ENCODE results near the gene FAM120A.
A peak's percentile ranks its signal among the peaks of the same experiment; 100 is the strongest.

Gene FAM120A

GRCh38 chr9:93451849-93452709 is 594 bp downstream of the FAM120A start:
- H3K4me1 ChIP-seq (ENCODE audit: control extremely low read depth in 1 of 4, control insufficient read depth in 4 of 4, insufficient read depth in 4 of 4, low read length in 3 of 4) = peaks cover 18 to 35% (median 25%) of the 10 kb centered on the region in 4 experiments
- no peaks in the 10 kb centered on the region for H3K27me3 ChIP-seq (replicated peaks in 2 of 5; ENCODE audit: control insufficient read depth in 4 of 5, insufficient read depth in 5 of 5, low read length in 4 of 5)
- peak in 2 of 3 donors; percentile 45 to 69 for DNase-seq
- peak overlapping the region; percentile 68 to 86 for H3K27ac ChIP-seq (ENCODE audit: insufficient read depth in 1 of 2, low read depth in 1 of 2, low read length in 2 of 2, poor library complexity in 1 of 2, severe bottlenecking in 2 of 2)
- ChIA-PET POLR2A (no interaction called here), CTCF (interaction anchor here (1.0 to 1.9 kb wide), 2 partner anchors 13 to 67 kb away, joined by 3 to 6 read pairs; no protein-coding TSS in a partner anchor)
- peak overlapping the region; percentile 80 to 99 (median 95) for H3K4me3 ChIP-seq (ENCODE audit: control insufficient read depth in 1 of 7, extremely low read depth in 1 of 7, insufficient read depth in 4 of 7, low read depth in 2 of 7, low read length in 6 of 7)
- peaks cover 2 to 16% (median 14%) of the 10 kb centered on the region in 4 experiments for H3K36me3 ChIP-seq (ENCODE audit: control insufficient read depth in 4 of 4, insufficient read depth in 4 of 4, low read length in 3 of 4)
- no peaks in the 10 kb centered on the region for H3K9me3 ChIP-seq (ENCODE audit: control extremely low read depth in 1 of 5, control insufficient read depth in 4 of 5, insufficient read depth in 2 of 5, low read depth in 1 of 5, low read length in 4 of 5)
- under 1% methylated on average over 71 of the region's 92 CpGs for WGBS (ENCODE audit: insufficient coverage)

GRCh38 chr9:93452710-93453046 is 1.2 kb downstream of the FAM120A start:
- 0% methylated on average over 7 of the region's 10 CpGs for WGBS (ENCODE audit: insufficient coverage)

GRCh38 chr9:93453047-93453914 is 1.8 kb downstream of the FAM120A start, which contains the start of gene FAM120AOS:
TSS of gene FAM120AOS (minus strand) at chr9:93453581. CDS start at chr9:93452709, 872 bp downstream.
- no peaks in the 10 kb centered on the region for H3K9me3 ChIP-seq (ENCODE audit: control extremely low read depth in 1 of 5, control insufficient read depth in 4 of 5, insufficient read depth in 2 of 5, low read depth in 1 of 5, low read length in 4 of 5)
- H3K27me3 ChIP-seq (replicated peaks in 2 of 5; ENCODE audit: control insufficient read depth in 4 of 5, insufficient read depth in 5 of 5, low read length in 4 of 5) = no peaks in the 10 kb centered on the region
- ChIA-PET CTCF (interaction anchor here (0.6 to 2.6 kb wide), 9 partner anchors 10 to 113 kb away, joined by 3 to 16 read pairs (median 4); no protein-coding TSS in a partner anchor), POLR2A (interaction anchor here (0.8 kb wide), 1 partner anchor 16 kb away, joined by 4 read pairs; no protein-coding TSS in a partner anchor)
- peak; percentile 89 to 93 (median 89) for DNase-seq
- peak within 1 kb of the TSS; percentile 68 to 86 for H3K27ac ChIP-seq (ENCODE audit: insufficient read depth in 1 of 2, low read depth in 1 of 2, low read length in 2 of 2, poor library complexity in 1 of 2, severe bottlenecking in 2 of 2)
- peaks cover 0 to 7% (median 4%) of the 10 kb centered on the region in 4 experiments for H3K36me3 ChIP-seq (ENCODE audit: control insufficient read depth in 4 of 4, insufficient read depth in 4 of 4, low read length in 3 of 4)
- peak within 1 kb of the TSS; percentile 80 to 99 (median 95) for H3K4me3 ChIP-seq (ENCODE audit: control insufficient read depth in 1 of 7, extremely low read depth in 1 of 7, insufficient read depth in 4 of 7, low read depth in 2 of 7, low read length in 6 of 7)
- H3K4me1 ChIP-seq (ENCODE audit: control extremely low read depth in 1 of 4, control insufficient read depth in 4 of 4, insufficient read depth in 4 of 4, low read length in 3 of 4) = peaks cover 18 to 35% (median 25%) of the 10 kb centered on the region in 4 experiments
- 0% methylated on average over 30 of the region's 34 CpGs for WGBS (ENCODE audit: insufficient coverage)

More at GRCh38 chr9:93452710-93453046, 1.2 kb downstream of the FAM120A start:
- Histone ChIP-seq H3K9me3 (ENCODE audit: control extremely low read depth in 1 of 5, control insufficient read depth in 4 of 5, insufficient read depth in 2 of 5, low read depth in 1 of 5, low read length in 4 of 5) (no peaks in the 10 kb centered on the region), H3K4me3 (ENCODE audit: control insufficient read depth in 1 of 7, extremely low read depth in 1 of 7, insufficient read depth in 4 of 7, low read depth in 2 of 7, low read length in 6 of 7) (peak overlapping the region; percentile 80 to 99 (median 95)), H3K36me3 (ENCODE audit: control insufficient read depth in 4 of 4, insufficient read depth in 4 of 4, low read length in 3 of 4) (peaks cover 2 to 10% (median 9%) of the 10 kb centered on the region in 4 experiments), H3K27me3 (replicated peaks in 2 of 5; ENCODE audit: control insufficient read depth in 4 of 5, insufficient read depth in 5 of 5, low read length in 4 of 5) (no peaks in the 10 kb centered on the region), H3K4me1 (ENCODE audit: control extremely low read depth in 1 of 4, control insufficient read depth in 4 of 4, insufficient read depth in 4 of 4, low read length in 3 of 4) (peaks cover 18 to 35% (median 25%) of the 10 kb centered on the region in 4 experiments), H3K27ac (ENCODE audit: insufficient read depth in 1 of 2, low read depth in 1 of 2, low read length in 2 of 2, poor library complexity in 1 of 2, severe bottlenecking in 2 of 2) (peak overlapping the region; percentile 68 to 86)
- ChIA-PET POLR2A (no interaction called here), CTCF (interaction anchor here (0.8 to 2.6 kb wide), 5 partner anchors 11 to 67 kb away, joined by 3 to 16 read pairs (median 5); no protein-coding TSS in a partner anchor)
- DNase-seq = no peak

GRCh38 chr9:93456022-93456421 is 4.5 kb downstream of the FAM120A start:
- ChIA-PET POLR2A (no interaction called here), CTCF (interaction anchor here (1.2 to 1.4 kb wide), 2 partner anchors 10 to 110 kb away, joined by 3 to 6 read pairs; no protein-coding TSS in a partner anchor)
- Histone ChIP-seq H3K9me3 (ENCODE audit: control extremely low read depth in 1 of 5, control insufficient read depth in 4 of 5, insufficient read depth in 2 of 5, low read depth in 1 of 5, low read length in 4 of 5) (no peaks in the 10 kb centered on the region), H3K4me1 (ENCODE audit: control extremely low read depth in 1 of 4, control insufficient read depth in 4 of 4, insufficient read depth in 4 of 4, low read length in 3 of 4) (peaks cover 14 to 33% (median 23%) of the 10 kb centered on the region in 4 experiments), H3K36me3 (ENCODE audit: control insufficient read depth in 4 of 4, insufficient read depth in 4 of 4, low read length in 3 of 4) (peaks cover 0 to 11% (median 0%) of the 10 kb centered on the region in 4 experiments), H3K27me3 (replicated peaks in 2 of 5; ENCODE audit: control insufficient read depth in 4 of 5, insufficient read depth in 5 of 5, low read length in 4 of 5) (no peaks in the 10 kb centered on the region), H3K4me3 (ENCODE audit: control insufficient read depth in 1 of 7, extremely low read depth in 1 of 7, insufficient read depth in 4 of 7, low read depth in 2 of 7, low read length in 6 of 7) (no peak overlapping the region), H3K27ac (ENCODE audit: insufficient read depth in 1 of 2, low read depth in 1 of 2, low read length in 2 of 2, poor library complexity in 1 of 2, severe bottlenecking in 2 of 2) (peak overlapping the region in 1 of 2 experiments; percentile 22)
- DNase-seq = no peak
- WGBS (ENCODE audit: insufficient coverage) = no CpG with 5 or more reads among the region's 1 CpG

GRCh38 chr9:93456504-93456903 is 5.0 kb downstream of the FAM120A start:
- Histone ChIP-seq H3K36me3 (ENCODE audit: control insufficient read depth in 4 of 4, insufficient read depth in 4 of 4, low read length in 3 of 4) (peaks cover 0 to 11% (median 0%) of the 10 kb centered on the region in 4 experiments), H3K4me3 (ENCODE audit: control insufficient read depth in 1 of 7, extremely low read depth in 1 of 7, insufficient read depth in 4 of 7, low read depth in 2 of 7, low read length in 6 of 7) (no peak overlapping the region), H3K27ac (ENCODE audit: insufficient read depth in 1 of 2, low read depth in 1 of 2, low read length in 2 of 2, poor library complexity in 1 of 2, severe bottlenecking in 2 of 2) (no peak overlapping the region), H3K4me1 (ENCODE audit: control extremely low read depth in 1 of 4, control insufficient read depth in 4 of 4, insufficient read depth in 4 of 4, low read length in 3 of 4) (peaks cover 14 to 33% (median 23%) of the 10 kb centered on the region in 4 experiments), H3K9me3 (ENCODE audit: control extremely low read depth in 1 of 5, control insufficient read depth in 4 of 5, insufficient read depth in 2 of 5, low read depth in 1 of 5, low read length in 4 of 5) (no peaks in the 10 kb centered on the region), H3K27me3 (replicated peaks in 2 of 5; ENCODE audit: control insufficient read depth in 4 of 5, insufficient read depth in 5 of 5, low read length in 4 of 5) (no peaks in the 10 kb centered on the region)
- 70% methylated on average over 1 of the region's 2 CpGs for WGBS (ENCODE audit: insufficient coverage)
- DNase-seq = no peak
- ChIA-PET POLR2A (no interaction called here), CTCF (interaction anchor here (0.7 to 1.4 kb wide), 3 partner anchors 9 to 145 kb away, joined by 3 to 6 read pairs (median 3); no protein-coding TSS in a partner anchor)

- ChIA-PET CTCF (interaction anchor here (0.6 to 1.4 kb wide), 5 partner anchors 9 to 145 kb away, joined by 3 to 6 read pairs (median 3); no protein-coding TSS in a partner anchor), POLR2A (interaction anchor here (0.6 kb wide), 1 partner anchor 1482 kb away, joined by 3 read pairs; no protein-coding TSS in a partner anchor)
- H3K4me1 ChIP-seq (ENCODE audit: control extremely low read depth in 1 of 4, control insufficient read depth in 4 of 4, insufficient read depth in 4 of 4, low read length in 3 of 4) = peaks cover 14 to 37% (median 23%) of the 10 kb centered on the region in 4 experiments
- H3K27me3 ChIP-seq (replicated peaks in 2 of 5; ENCODE audit: control insufficient read depth in 4 of 5, insufficient read depth in 5 of 5, low read length in 4 of 5) = no peaks in the 10 kb centered on the region
- no peaks in the 10 kb centered on the region for H3K9me3 ChIP-seq (ENCODE audit: control extremely low read depth in 1 of 5, control insufficient read depth in 4 of 5, insufficient read depth in 2 of 5, low read depth in 1 of 5, low read length in 4 of 5)
- no peak overlapping the region for H3K4me3 ChIP-seq (ENCODE audit: control insufficient read depth in 1 of 7, extremely low read depth in 1 of 7, insufficient read depth in 4 of 7, low read depth in 2 of 7, low read length in 6 of 7)
- peaks cover 0 to 11% (median 0%) of the 10 kb centered on the region in 4 experiments for H3K36me3 ChIP-seq (ENCODE audit: control insufficient read depth in 4 of 4, insufficient read depth in 4 of 4, low read length in 3 of 4)
- WGBS (ENCODE audit: insufficient coverage) = 83% methylated on average over 1 of the region's 1 CpG
- H3K27ac ChIP-seq (ENCODE audit: insufficient read depth in 1 of 2, low read depth in 1 of 2, low read length in 2 of 2, poor library complexity in 1 of 2, severe bottlenecking in 2 of 2) = no peak overlapping the region
- no peak for DNase-seq
Observed at GRCh38 chr9:93457006-93457405, 5.5 kb downstream of the FAM120A start.

Measured in common myeloid progenitor, CD34-positive (primary cell).